GM18508 (cell line): ENCODE data around the gene PIK3R5.

ENCODE experiments used
- ATAC-seq: cut with Tn5 transposase; IDR thresholded peaks from one replicate; pipeline ENCODE4 v1.9.1; 2021; ENCODE audit warnings: moderate number of reproducible peaks; ENCODE audit not compliant: insufficient read depth, unreplicated experiment

PIK3R5 gene

DNA sequence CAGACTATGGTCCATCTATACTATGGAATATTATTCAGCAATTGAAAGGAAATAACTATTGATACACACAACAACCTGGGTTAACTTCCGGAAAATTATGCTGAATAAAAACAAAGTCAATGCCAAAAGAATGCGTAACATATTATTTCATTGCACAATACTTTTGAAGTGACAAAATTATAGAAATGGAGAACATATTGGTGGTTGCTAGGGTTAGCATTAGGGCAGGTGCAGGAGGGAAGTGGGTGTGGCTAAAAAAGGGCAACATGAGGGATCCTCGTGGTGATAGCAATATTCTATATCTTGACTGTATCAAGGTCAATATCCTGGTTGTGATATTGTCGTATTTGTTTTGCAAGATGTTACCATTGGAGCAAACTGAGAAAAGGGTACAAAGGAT lies 34.9 kb downstream of the PIK3R5 start:
- no peak for ATAC-seq

DNA sequence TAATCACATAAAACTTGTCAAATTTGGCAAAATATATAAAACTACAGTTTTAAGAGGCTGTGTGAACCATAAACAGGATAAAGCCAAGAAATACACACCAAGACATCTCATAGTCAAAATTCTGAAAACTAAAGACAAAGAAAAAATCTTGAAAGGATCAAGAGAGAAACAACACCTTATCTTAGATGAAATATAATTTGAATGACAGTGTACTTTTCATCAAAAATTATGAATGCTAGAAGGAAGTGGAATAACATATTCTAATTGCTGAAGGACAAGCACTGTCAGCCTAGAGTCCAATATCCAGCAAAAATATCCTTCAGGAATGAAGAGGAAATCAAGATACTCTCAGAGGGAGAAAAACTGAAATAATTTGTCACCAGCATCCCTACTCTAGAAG lies 37.2 kb downstream of the PIK3R5 start:
- ATAC-seq = no peak

DNA sequence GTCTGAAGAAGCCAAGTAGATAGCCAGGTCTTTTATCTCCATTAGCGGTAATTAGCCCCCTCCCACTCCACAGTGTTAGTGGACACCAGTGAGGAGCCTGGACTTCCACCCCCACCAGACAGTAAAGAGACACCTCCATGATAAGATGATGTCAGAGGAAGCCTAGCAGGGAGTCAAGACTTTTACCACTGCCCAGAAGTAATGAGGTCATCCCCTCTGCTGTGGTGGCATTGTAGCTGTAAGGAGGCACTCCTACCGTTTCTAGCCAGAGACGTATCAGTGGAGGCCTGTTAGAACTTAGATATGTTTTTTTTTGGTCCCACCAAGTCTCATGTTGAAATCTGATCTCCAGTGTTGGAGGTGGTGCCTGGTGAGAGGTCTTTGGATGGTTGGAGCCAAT lies 38.1 kb downstream of the PIK3R5 start:
- ATAC-seq = no peak

DNA sequence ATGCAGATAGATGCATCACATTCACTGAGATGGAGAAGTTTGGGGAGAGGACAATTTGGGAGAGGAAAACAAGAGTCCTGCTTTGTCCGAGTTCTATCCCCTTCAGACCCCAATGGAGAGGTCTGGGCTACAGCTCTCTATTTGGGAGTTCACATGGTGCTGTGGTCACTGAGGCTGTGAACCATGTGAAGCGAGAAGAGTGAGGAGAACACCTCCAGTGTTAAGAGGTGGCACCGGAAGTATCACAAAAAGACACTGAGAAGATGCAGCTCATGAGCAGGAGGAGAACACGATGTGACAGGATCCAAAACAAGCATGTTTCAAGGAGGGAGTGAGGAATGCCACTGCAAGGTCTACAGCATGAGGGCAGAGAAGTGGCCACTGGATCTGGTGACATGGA lies 39.7 kb downstream of the PIK3R5 start:
- no peak for ATAC-seq

DNA sequence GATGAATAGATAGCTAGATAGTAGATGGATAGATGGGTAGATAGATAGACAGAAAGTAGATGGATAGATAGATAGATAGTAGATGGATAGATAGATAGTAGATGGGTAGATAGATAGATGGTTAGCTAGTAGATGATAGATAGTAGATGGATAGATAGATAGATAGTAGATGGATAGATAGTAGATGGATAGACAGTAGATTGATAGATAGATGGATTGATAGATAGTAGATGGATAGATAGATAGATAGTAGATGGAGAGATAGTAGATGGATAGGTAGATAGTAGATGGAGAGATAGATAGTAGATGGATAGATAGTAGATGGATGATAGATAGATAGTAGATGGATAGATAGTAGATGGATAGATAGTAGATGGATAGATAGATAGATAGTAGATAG lies 40.4 kb downstream of the PIK3R5 start:
- ATAC-seq = no peak

DNA sequence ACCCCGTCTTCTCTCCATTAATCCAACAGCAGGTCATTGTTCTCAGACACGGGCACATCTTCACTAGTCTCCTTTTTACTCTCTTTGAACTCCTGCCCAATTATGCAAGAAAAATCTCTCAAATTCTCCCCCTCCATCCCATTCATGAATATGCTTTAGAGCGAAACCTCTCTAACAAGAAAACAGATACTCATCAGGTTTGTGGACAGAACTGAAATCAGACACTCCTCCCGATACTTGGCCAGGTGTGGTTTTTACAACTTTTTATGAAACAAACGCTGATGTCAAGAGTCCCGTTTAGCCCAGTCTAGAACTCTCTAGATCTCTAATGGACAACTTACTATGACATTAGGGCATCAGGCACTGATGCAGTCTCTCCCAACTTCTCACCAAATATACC lies 40.9 kb downstream of the PIK3R5 start:
- no peak for ATAC-seq

DNA sequence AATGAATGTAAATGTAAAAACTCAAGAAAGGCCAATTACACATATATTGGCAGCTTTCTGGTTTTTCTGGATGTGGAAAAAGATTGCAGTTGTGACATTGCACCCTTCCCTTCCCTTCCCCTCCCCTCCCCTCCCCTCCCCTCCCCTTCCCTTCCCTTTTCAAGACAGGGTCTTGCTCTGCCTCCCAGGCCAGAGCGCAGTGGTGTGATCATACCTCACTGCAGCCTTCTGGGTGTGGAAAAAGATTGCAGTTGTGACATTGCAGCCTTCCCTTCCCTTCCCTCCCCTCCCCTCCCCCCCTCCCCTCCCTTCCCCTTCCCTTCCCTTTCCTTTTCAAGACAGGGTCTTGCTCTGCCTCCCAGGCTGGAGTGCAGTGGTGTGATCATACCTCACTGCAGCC lies 41.7 kb downstream of the PIK3R5 start:
- ATAC-seq = no peak

DNA sequence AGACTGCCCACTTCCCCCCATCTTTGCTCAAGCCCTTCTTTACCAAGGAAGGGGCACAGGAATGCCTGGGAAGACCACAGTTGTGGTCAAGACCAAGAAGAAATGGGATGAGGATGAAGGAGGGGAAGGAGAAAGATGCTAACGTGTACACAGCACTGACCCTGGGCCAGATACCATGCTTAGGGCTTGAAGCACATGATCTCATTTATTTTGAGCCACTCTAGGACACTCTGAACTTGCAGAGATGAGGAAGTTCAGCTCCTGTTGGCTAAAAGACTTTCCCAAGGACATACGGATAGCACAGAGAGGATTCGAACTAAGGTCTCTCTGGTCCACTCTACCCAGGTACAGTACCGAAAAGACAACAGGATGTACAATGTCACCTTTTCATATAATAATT lies 42.6 kb downstream of the PIK3R5 start:
- ATAC-seq = no peak

DNA sequence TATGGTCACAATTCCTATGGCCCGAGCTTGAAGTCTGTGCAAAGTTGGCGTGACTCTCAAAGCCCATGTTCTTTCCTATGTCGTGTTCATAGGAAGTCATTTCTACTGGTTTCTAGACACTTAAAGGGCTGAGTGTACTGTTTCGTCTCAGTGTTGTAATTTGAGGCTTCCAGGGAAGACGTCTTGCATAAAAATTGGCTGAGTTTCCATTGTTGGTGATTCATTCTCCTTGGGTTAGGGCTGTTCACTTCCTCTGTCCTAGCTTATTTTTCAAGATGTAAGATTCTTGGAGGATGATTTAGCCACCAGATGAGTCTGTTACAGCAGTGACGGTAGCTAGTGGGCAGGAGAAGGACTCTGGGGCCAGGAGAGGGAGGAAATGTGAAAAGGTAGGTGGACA lies 43.1 kb downstream of the PIK3R5 start:
- ATAC-seq = no peak

DNA sequence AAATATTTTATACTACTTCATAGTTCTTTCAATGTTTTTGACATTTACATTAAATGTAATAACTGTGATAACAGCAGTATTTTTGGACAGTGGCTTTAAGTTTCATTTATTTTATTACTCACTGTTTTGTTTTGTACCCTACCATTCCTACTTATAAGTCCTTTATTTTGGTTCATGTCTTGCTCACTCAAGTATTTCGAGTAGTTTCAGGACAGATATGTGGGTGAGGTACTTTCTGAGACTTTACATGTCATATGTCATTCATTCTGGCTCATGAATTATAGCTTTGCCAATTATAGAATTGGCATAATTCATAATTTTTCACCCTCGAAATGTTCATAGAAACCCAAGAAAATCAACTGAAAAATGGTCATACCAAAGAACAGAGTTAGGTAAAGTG lies 44.4 kb downstream of the PIK3R5 start:
- ATAC-seq = no peak

DNA sequence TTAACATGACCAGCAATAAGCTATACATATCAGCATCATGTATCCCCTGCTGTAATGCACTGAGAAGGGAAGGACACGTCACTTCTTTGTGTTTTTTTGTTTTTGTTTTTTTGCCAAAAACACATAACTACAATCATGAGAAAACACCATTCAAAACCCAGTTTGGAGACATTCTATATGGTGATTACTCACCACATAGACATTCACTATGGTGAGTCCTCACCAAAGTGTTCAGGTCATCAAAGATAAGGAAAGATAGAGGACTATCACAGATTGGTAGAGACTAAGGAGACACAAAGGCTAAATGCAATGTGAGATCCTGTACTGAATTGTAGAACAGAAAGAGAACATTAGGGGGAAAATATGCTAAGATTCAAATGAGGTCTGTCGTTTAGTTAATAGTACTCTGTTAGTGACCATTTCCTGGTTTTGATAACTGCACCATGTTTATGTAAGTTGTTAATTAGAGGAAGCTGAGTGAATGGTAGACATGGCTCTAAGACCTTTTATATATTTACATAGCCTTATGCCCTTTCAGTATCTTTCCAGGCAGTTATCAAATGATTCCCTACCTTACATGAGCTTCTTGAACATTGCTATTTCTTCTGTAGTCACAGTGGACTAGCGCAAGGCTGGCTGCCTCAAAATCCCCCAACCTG lies 46.6 kb downstream of the PIK3R5 start:
- no peak for ATAC-seq

DNA sequence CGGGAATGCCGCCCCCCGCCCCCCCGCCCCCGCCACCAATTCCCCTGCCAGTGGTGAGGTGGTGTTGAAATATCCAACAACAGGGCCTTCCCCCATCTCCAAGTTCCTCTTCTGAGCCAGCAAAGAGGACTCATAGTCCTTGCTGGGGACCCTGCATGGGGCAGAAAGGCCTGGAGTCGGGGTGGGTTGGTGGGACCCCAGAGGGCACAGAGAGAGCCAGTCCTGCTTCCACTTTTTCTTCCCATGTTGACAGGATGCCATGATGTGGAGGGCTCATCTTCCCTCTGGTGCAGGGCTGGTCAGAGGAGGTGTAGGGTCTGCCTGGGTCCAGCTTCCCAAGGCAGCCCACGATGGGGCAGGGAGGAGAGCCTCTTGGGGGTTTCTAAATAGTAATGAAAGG lies 49.0 kb downstream of the PIK3R5 start:
- no peak for ATAC-seq

DNA sequence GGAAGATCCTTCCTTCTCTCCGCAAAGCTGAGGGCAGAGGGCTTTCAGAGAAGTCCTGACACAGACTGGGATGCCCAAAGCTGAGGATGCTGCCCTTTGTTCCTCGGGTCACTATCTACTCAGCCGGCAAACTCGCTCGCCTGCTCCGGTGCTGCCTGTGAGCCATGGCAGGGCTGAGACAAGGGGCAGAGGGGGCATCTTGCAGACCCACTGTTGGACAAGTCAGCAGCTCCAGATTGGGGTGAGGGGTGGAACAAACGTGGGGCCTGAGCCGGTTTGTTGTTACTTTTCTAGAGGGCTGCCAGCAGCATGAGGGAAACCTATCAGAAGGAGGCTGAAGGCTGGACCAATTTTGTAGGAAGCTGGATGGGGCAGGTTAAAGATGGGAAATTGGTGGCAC lies 51.0 kb downstream of the PIK3R5 start:
- ATAC-seq = no peak

DNA sequence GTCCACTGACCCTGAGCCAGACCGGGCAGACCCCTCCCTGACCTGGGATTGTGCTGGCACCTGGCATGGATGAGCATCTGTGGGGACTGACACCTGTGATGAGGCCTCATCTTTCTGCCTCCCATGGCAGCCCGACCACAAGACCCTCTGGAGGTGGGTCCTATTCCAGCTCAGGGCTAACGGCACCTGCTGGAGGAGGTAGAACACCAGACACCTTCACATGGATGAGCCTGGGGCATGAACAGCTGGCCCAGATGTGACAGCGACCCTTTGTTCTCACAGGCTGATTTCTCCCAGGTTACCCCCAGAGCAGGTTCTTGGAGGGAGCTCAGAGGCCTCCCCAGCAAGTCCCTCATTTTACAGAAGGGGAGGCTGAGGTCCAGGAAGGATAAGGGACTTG lies 51.6 kb downstream of the PIK3R5 start:
- ATAC-seq = no peak

DNA sequence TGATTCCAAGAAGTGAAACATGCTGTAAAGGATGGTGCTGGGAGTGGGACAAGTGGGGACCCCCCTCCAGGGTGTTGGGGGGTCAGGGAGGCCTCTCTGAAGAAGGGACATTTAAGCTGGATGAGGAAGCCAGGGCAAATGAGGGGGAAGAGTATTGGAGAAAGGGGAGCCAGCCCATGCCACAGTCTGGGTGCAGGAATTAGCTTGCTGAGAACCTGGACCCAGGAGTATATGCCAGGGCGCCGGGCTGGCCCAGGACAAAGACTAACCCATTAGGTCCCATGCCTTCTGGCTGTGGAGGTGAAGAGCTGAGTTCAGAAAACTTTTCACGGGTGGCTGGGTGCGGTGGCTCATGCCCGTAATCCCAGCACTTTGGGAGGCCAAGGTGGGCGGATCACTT lies 52.4 kb downstream of the PIK3R5 start:
- ATAC-seq = no peak

DNA sequence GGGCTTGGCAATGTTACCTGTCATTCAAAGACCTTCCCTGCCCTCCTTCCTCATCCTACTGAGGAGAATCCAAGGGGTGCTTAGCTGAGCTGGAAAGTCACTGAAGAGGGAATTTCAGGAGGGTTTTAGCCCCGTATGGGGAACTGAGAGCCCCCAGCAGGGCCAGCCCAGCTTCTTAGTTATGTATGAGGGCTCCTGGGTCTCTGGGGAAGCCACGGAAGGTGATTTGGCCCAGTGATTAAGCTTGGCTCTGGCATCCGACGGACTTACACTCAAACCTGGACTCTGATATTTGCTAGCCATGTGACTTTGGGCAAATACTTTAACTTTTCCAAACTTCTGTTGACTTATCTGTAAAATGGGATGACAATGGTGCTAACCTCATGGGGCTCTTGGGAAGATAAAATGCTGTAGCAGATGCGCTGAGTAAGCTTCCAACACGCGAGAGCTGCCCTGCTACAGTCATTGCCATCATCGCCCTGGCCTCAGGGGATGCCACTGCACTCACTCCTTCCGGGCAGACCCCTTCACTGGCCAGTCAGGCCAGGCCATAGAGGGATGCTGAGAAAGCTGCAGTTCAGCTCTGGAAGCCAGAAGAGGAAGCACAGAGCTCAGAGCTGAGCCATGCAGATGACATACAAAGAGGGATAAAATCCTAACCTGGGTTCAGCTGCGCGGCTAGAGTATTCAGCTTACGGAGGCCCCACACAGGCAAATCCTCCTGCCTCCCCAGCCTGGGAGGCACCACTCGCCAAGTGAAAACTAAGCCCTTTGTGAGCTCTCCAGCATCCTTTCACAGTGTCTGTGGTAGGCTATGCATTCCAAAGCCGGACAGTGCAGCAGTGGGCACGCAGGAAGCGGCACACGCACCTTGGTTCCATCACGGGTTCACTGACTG lies 53.2 kb downstream of the PIK3R5 start:
- no peak for ATAC-seq

DNA sequence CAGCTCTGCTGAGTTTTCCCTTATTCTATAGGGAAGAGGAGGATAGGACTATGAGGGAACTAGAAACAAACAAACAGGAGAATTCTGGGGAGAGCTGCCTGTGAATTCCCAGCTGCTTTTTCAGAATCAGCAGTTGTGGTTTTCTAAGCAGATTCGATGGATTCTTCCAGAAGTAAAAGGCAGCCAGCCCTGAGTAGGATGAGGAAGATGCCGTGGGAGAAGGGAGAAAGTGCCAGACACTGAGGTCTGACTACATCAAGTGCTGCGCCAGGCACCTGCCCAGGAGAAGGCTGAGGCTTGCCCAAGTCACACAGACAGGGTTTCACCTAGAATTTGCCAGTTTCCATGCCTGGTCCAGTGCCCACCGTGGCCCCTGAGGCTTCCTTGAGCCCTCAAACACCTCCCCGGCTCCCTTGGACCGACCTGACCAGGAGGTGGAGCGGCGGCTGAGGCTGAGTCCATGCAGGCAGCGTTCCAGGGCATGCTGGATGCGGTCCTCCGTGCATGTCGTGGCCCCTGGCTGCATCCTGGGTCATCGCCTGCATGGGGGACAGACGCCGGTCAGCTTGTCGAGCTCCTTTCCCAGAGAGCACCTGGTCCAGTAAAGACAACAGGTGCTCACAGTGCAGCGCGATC lies 54.4 kb downstream of the PIK3R5 start:
- no peak for ATAC-seq

DNA sequence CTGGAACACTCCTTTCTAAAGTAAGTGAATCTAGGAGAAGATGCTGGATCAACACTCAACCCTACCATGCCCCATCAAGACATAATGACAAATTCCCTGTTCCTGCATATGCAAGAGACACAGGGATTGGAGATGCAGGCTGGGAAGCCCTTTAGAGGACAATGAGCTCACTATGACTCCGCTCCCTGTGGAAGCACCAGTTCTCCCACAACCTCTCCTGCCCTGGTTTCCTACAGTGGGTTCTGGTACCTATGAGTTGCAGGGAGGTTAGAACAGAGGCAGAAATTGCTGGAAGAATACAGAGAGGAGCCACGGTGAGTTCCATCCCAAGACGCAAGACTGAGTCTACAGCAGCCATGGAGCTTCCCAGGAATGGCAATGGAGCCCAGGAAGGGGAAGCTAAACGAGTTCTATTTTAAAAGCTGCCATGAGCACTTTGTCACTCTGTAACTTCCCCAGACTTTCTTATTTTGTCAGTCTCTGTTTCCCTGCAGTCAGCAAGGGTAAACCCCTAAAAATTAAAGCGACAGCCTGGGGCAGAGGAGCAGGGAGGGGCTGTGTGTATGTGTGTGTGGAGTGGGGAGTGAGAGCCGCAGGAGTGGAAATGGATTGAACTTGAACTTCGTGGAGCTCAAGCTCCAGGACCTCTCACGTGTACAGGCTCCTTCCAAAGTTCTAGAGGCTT lies 55.8 kb downstream of the PIK3R5 start:
- ATAC-seq = no peak

DNA sequence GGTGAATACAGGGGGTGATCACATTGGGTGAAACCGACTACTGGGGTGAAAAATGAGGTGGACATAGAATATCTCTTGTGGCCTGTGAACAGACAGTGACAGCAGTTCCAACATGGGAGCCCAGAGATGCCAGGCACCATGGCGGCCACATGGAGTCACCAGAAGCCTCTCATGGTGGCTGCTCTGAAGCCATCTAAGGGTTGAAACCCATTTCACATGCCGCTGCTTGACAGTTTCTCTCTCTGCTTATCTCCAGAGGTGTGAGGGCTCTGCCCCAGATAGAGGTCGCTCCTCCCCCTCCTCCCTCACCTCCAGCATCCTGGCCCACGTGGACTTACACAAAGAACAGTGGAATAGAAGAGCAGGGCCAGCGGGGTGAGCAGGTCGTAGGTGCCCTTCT lies 60.2 kb downstream of the PIK3R5 start:
- ATAC-seq = no peak

DNA sequence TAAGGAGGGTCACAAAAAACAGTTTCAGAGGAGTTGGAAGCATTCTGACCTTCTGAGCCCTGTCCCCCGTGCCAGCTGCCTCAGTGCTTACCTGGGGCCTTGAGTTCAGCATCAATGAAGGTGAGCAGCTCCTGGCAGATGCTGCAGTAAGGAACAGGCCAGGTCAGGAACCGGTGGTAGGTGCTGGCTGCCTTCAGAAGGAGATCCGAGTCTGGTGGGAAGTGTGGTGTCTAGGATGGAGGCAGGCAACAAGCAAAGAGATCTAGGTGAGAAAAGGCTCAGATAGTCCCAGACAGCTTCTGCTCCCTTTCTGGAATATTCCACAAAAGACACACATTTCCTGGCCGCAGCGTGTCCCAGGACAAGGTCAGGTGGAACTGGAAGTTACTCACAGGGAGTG lies 60.8 kb downstream of the PIK3R5 start:
- ATAC-seq = no peak

DNA sequence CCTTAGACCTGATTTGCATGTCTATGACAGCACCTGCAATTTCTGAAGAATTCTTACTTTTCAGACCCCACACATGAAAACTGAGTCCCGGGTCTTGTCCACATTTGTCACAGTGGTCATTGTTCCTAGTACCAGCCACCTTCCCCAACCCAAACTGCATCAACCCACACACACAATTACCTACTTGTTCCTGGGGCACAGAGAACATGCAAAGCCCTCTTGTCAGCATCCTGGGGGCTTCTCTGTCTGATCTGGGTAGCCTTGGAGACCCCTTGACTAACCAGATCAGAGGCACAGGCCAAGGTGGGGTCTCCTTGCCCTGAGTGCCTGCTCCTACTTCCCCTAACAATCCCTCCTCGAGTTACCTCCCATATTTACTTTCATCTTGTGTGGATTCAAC lies 61.3 kb downstream of the PIK3R5 start:
- no peak for ATAC-seq
